K562 treated with DMSO at 1 percent for 24 hours (cell line): ENCODE data around the gene RPS27. TPM values are rescaled to one million over a fixed set of nuclear protein-coding genes. Genes with fewer than 3 reads are reported as not detected.

ENCODE experiments used
- total RNA-seq: library from RNA; unstranded; fragments of 300-600 nt; gene quantifications from 2 replicates; pipeline ENCODE4 v1.2.3, GENCODE V29; 2022; ENCODE audit warnings: low read depth; ENCODE audit not compliant: insufficient read depth

RPS27 gene
- total RNA-seq: 13,435 and 13,488 TPM in 2 replicates

GRCh38 chr1:153990468-153991150 is at the start of gene RPS27:
TSS of gene RPS27 (plus strand) at chr1:153990762. CDS start at chr1:153990797, 35 bp downstream.

DNA sequence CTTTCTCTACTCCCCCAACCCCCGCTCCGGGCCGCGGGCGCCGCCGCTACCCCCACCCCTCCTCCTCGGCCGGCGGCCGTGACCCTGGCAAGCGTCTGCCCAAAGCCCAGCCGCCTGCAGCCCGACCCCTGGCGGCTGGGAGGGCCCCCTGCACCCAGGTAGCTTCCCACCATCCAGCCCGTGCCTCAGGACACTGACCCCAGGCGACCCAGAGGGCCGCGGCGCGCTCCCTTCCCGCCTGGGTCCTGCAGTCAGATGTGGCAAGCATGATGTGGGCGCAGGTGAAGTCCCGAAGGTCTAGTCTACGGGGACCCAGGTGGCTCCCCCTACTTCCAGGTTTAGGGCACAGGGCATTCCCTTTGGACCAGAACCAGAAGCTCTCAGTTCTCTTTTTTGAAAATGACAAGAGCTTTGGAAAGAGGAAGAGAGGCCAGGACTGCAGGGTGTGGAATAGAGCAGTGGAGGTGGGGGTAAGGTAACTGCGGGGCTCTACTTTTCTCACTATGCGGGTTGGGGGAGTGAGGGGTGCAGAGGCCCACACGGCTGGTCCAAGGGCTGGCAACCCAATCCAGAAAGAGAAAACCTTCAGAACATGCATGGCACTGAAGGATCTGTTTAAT is 43.8 kb upstream of the RPS27 start, which contains the start of gene DENND4B:
Gene DENND4B, minus strand, starts transcription at position 97 of the 620 bp plus-strand sequence. CDS start 2,344 bp downstream, outside the sequence.

GRCh38 chr1:153958111-153958960 is 32.2 kb upstream of the RPS27 start, which contains the start of gene CRTC2:
TSS of gene CRTC2 (minus strand) at chr1:153958612. CDS start at chr1:153958497, 115 bp downstream.

GRCh38 chr1:153963030-153963849 is 27.3 kb upstream of the RPS27 start, which contains the start of gene SLC39A1:
TSS of gene SLC39A1 (minus strand) at chr1:153963537. CDS start at chr1:153962715, 822 bp downstream.

DNA sequence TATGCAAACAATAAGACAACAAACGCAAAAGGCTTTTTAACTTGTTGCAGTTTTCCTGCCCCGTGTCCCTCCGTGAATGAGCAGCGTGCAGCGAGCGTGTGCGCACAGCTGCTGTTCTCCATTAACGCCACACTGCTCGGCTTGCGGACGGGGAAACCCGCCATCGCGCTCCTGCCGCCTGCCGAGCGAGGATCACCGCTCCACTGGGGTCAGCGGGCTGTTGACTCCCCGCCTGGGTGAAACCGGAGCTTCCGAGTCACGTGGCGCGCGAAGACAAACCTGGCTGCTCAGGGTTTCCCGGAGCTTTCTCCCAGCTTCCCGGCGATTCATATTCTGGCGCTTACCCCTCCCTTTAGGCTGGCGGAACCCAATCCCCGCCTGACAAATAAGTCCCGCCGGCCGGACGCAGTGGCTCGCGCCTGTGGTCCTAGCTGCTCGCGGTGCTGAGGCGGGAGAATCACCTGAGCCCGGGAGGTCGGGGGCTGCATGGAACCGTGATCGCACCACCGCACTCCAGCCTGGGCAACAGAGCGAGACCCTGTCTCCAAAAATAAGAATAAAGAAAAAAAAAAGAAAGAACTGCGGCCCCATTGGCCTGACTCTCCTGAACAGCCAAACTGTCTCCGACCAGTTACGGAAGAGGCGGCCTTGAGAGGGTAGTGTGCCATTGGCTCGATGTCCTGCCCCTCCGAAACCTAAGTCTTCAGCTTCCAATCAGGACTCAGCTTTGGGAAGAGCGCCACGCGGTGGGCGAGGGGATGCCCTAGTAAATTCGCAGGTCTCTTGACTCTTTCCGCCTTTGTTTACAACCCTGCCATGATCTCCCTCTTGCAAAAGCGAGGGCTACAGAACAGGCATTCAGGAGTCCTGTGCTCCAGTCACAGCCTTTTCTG is 23.2 kb upstream of the RPS27 start, which contains the start of gene CREB3L4:
Gene CREB3L4, plus strand, starts transcription at position 796 of the 893 bp plus-strand sequence. CDS start 624 bp downstream, outside the sequence.

GRCh38 chr1:153977250-153978240 is 13.0 kb upstream of the RPS27 start, which contains the start of gene JTB:
TSS of gene JTB (minus strand) at chr1:153977674. CDS start at chr1:153977252, 422 bp downstream.

GRCh38 chr1:153985941-153986761 is 4.4 kb upstream of the RPS27 start, which contains the start of gene RAB13:
TSS of gene RAB13 (minus strand) at chr1:153986339. CDS start at chr1:153986236, 103 bp downstream.

Other genes starting within 250 kb of the RPS27 start
- 9.0 and 9.3 TPM in 2 replicates for gene SLC27A3, start 215.4 kb upstream of the RPS27 start, total RNA-seq
- gene GATAD2B, start 67.8 kb upstream of the RPS27 start, total RNA-seq: 11.7 and 12.7 TPM in 2 replicates
- 45.6 and 46.2 TPM in 2 replicates for gene DENND4B, start 44.0 kb upstream of the RPS27 start, total RNA-seq
- gene CRTC2, start 32.1 kb upstream of the RPS27 start, total RNA-seq: 35.6 and 35.8 TPM in 2 replicates
- gene SLC39A1, start 27.2 kb upstream of the RPS27 start, total RNA-seq: 84.3 and 86.0 TPM in 2 replicates
- 24.5 and 25.3 TPM in 2 replicates for gene CREB3L4, start 22.9 kb upstream of the RPS27 start, total RNA-seq
- gene JTB, start 13.1 kb upstream of the RPS27 start, total RNA-seq: 248 and 249 TPM in 2 replicates
- 144 TPM in 2 replicates for gene RAB13, start 4.4 kb upstream of the RPS27 start, total RNA-seq
- not detected in 2 replicates for gene NUP210L, start 164.3 kb downstream of the RPS27 start, total RNA-seq
- gene TPM3, start 201.3 kb downstream of the RPS27 start, total RNA-seq: 305 and 321 TPM in 2 replicates
- not detected in 2 replicates for gene CFAP141, start 215.6 kb downstream of the RPS27 start, total RNA-seq
- gene UBAP2L, start 230.2 kb downstream of the RPS27 start, total RNA-seq: 133 and 146 TPM in 2 replicates